GM12872 (cell line): ENCODE data around the gene TMPRSS9.

ENCODE experiments used
- TF ChIP-seq, protein P1 (sequence below): IDR thresholded peaks from 3 replicates; pipeline ENCODE4 v1.5.1; 2011; ENCODE audit warnings: low read depth, mild to moderate bottlenecking, low read length, moderate library complexity; ENCODE audit not compliant: insufficient read depth

TMPRSS9 gene

DNA sequence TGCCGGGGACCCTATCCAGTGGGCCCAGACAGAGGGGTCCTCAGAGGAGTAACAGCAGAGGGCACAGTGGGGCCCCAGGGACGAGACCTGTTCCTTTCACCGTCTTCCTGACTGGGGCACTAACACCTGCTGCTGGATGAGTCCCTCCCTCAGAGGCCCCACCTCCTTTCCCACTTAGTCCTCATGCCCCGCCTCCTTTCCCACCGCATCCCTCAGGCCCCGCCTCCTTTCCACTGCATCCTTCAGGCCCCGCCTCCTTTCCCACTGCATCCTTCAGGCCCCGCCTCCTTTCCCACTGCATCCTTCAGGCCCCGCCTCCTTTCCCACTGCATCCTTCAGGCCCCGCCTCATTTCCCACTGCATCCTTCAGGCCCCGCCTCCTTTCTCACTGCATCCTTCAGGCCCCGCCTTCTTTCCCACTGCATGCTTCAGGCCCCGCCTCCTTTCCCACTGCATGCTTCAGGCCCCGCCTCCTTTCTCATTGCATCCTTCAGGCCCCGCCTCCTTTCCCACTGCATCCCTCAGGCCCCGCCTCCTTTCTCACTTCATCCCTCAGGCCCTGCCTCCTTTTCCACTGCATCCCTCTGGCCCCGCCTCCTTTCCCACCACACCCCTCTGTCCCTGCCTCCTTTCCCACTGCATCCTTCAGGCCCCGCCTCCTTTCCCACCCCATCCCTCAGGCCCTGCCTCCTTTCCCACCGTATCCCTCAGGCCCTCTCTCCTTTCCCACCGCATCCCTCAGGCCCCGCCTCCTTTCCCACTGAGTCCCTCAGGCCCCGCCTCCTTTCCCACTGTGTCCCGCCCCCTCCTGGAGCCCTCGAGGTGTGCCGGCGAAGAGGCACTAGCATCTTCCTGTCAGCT lies 24.8 kb upstream of the TMPRSS9 start:
- TF ChIP-seq, protein P1, sequence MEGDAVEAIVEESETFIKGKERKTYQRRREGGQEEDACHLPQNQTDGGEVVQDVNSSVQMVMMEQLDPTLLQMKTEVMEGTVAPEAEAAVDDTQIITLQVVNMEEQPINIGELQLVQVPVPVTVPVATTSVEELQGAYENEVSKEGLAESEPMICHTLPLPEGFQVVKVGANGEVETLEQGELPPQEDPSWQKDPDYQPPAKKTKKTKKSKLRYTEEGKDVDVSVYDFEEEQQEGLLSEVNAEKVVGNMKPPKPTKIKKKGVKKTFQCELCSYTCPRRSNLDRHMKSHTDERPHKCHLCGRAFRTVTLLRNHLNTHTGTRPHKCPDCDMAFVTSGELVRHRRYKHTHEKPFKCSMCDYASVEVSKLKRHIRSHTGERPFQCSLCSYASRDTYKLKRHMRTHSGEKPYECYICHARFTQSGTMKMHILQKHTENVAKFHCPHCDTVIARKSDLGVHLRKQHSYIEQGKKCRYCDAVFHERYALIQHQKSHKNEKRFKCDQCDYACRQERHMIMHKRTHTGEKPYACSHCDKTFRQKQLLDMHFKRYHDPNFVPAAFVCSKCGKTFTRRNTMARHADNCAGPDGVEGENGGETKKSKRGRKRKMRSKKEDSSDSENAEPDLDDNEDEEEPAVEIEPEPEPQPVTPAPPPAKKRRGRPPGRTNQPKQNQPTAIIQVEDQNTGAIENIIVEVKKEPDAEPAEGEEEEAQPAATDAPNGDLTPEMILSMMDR = no peak

- TF ChIP-seq, protein P1 = no peak
Measured at GRCh38 chr19:2335848-2336247, 24.2 kb upstream of the TMPRSS9 start.

- TF ChIP-seq, protein P1 = no peak
Measured at GRCh38 chr19:2336528-2337328, 23.3 kb upstream of the TMPRSS9 start.

DNA sequence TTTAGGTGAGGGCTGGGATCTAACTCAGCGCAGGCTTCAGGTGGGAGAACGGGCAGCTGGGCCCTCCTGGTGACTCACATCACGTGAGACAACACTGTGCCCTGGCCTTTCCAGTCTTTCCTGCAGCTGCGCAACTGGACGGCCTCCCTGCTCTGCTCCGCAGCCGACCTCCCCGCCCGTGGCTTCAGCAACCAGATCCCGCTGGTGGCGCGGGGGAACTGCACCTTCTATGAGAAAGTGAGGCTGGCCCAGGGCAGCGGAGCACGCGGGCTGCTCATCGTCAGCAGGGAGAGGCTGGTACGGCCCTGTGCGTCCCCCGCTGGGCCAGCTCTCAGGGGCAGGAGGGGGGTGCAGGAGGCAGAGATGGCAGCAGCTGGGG lies 22.7 kb upstream of the TMPRSS9 start:
- TF ChIP-seq, protein P1 = no peak

DNA sequence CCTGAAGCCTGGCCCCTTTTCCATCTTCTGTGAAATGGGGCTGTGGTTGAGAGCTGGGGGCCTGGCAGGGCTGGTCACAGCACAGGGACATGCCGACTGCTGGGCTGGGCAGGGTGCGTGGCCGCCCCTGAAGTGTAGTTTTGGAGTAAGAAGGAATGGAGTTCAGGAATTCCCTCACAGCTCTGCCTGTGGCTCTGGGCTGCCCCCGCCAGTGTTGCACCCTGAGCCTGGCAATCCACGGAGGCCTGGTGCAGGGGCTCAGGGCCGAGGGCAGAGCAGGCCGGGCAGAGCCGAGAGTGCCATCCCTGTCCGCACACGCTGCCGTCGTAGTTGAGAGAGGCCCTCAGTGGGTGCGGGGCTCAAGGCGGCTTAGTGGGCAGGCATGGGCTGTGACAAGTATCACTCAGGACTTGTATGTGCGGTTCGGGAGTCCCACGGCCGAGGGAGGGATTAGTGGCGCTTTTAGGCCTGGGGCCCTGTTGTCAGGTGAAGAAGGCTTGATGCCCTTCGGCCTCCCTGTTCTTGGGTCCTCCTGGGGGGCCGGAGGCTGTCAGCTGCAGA lies 21.9 kb upstream of the TMPRSS9 start:
- TF ChIP-seq, protein P1 = no peak

GRCh38 chr19:2338751-2339643 lies 21.1 kb upstream of the TMPRSS9 start:
- TF ChIP-seq, protein P1 = no peak
